ENCODE results near the gene OLFM4. TPM values are rescaled to one million over a fixed set of nuclear protein-coding genes. Genes with fewer than 3 reads are reported as not detected.

OLFM4 gene
- total RNA-seq, 2 experiments from 2014 or later, result 0.06 TPM; not detected in 1

DNA sequence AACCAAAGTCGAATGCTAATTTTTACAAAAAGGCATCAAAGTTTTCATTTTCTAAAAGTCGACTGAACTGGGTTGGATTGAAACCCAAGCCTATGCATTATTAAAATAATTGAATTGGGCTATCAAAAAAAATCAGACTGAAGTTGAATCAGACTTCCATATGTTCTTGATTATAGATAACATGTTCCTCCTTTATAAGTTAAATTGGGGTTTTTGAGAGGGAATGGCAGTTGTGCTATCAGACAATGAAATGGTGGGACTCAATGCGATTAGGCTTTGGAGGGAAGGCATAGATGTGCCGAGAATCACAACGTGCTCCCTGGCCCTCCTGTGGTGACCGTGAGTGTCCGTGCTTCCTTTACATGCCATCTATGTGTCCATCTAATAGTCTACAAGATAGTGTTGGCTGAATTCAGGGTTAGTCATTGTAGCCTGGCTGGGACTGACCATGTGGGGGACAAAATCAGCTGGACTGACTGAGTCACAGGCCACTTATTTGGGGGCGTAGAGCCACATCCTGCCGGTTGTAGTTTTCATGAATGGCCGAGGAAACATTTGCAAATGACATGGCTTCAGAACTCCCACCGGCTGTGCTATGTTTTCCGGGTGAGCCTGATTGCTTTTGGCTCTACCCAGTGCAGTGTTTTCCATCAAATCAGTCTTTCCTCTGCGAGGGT lies 37.1 kb upstream of the OLFM4 start:
- no TSS peak for BruUV-seq (replicated peaks)
- Histone ChIP-seq H3K4me2 (ENCODE audit: low read length) (no peak overlapping the region), H4K20me1 (ENCODE audit: insufficient read depth, low read length) (no peaks in the 10 kb centered on the region), H3K79me2 (ENCODE audit: insufficient read depth, low read depth, low read length) (no peaks in the 10 kb centered on the region), H3K4me3 (ENCODE audit: low read depth, low read length, poor library complexity, severe bottlenecking) (no peak overlapping the region), H3K9me3 (ENCODE audit: low read length) (no peaks in the 10 kb centered on the region), H3K27ac (ENCODE audit: low read depth, low read length, poor library complexity, severe bottlenecking) (no peak overlapping the region), H3K4me1 (ENCODE audit: insufficient read depth, low read length, poor library complexity, severe bottlenecking) (no peaks in the 10 kb centered on the region), H3K36me3 (ENCODE audit: insufficient read depth, low read length) (no peaks in the 10 kb centered on the region), H3K9me2 (ENCODE audit: insufficient read depth, low read length) (no peaks in the 10 kb centered on the region), H2AFZ (ENCODE audit: low read length) (no peak overlapping the region)
- no peak for DNase-seq (ENCODE audit: low spot score)
- ChIA-PET CTCF (ENCODE audit: unreplicated experiment) (no interaction called here), POLR2A (no interaction called here)
- intact Hi-C loops (cut with micrococcal nuclease; ENCODE audit: unreplicated experiment), result no loop called here
- TF ChIP-seq EZH2phosphoT487 (IDR thresholded peaks at IDR 0.05; ENCODE audit: borderline replicate concordance, low read depth, low read length) (no peak), CTCF (conservative IDR thresholded peaks at IDR 0.05; ENCODE audit: low read length) (no peak)

- POLR2A ChIA-PET, result no interaction called here
- no peaks in the 10 kb centered on the region for H3K4me1 ChIP-seq (ENCODE audit: insufficient read depth, low read length, poor library complexity, severe bottlenecking)
- H3K9me2 ChIP-seq (ENCODE audit: insufficient read depth, low read length), result no peaks in the 10 kb centered on the region
- no peak overlapping the region for H3K4me2 ChIP-seq (ENCODE audit: low read length)
- DNase-seq (ENCODE audit: low spot score), result no peak
- H3K9me3 ChIP-seq (ENCODE audit: low read length), result no peaks in the 10 kb centered on the region
- intact Hi-C loops (cut with micrococcal nuclease; ENCODE audit: unreplicated experiment), result no loop called here
- no peak for TF ChIP-seq CTCF (conservative IDR thresholded peaks at IDR 0.05; ENCODE audit: low read length)
- TF ChIP-seq EZH2phosphoT487 (IDR thresholded peaks at IDR 0.05; ENCODE audit: borderline replicate concordance, low read depth, low read length), result no peak
- no peaks in the 10 kb centered on the region for H3K36me3 ChIP-seq (ENCODE audit: insufficient read depth, low read length)
- H3K79me2 ChIP-seq (ENCODE audit: insufficient read depth, low read depth, low read length), result no peaks in the 10 kb centered on the region
- no peak overlapping the region for H3K4me3 ChIP-seq (ENCODE audit: low read depth, low read length, poor library complexity, severe bottlenecking)
- no peak overlapping the region for H2AFZ ChIP-seq (ENCODE audit: low read length)
- no peaks in the 10 kb centered on the region for H4K20me1 ChIP-seq (ENCODE audit: insufficient read depth, low read length)
- H3K27ac ChIP-seq (ENCODE audit: low read depth, low read length, poor library complexity, severe bottlenecking), result no peak overlapping the region
- BruUV-seq (replicated peaks), result no TSS peak
- CTCF ChIA-PET (ENCODE audit: unreplicated experiment), result no interaction called here
Observed at GRCh38 chr13:52992110-52992509, 36.5 kb upstream of the OLFM4 start.

GRCh38 chr13:52994051-52994450 lies 34.6 kb upstream of the OLFM4 start:
- POLR2A ChIA-PET, result interaction anchor here (1.1 kb wide), 1 partner anchor 31 kb away, joined by 4 read pairs; no protein-coding TSS in a partner anchor
- CTCF ChIA-PET (ENCODE audit: unreplicated experiment), result no interaction called here
- Histone ChIP-seq H3K9me3 (ENCODE audit: low read length) (no peaks in the 10 kb centered on the region), H3K4me1 (ENCODE audit: insufficient read depth, low read length, poor library complexity, severe bottlenecking) (no peaks in the 10 kb centered on the region), H3K4me2 (ENCODE audit: low read length) (no peak overlapping the region), H3K4me3 (ENCODE audit: low read depth, low read length, poor library complexity, severe bottlenecking) (no peak overlapping the region), H4K20me1 (ENCODE audit: insufficient read depth, low read length) (no peaks in the 10 kb centered on the region), H3K9me2 (ENCODE audit: insufficient read depth, low read length) (no peaks in the 10 kb centered on the region), H3K79me2 (ENCODE audit: insufficient read depth, low read depth, low read length) (no peaks in the 10 kb centered on the region), H3K27ac (ENCODE audit: low read depth, low read length, poor library complexity, severe bottlenecking) (no peak overlapping the region), H2AFZ (ENCODE audit: low read length) (no peak overlapping the region), H3K36me3 (ENCODE audit: insufficient read depth, low read length) (no peaks in the 10 kb centered on the region)
- TF ChIP-seq CTCF (conservative IDR thresholded peaks at IDR 0.05; ENCODE audit: low read length), result no peak
- no peak for TF ChIP-seq EZH2phosphoT487 (IDR thresholded peaks at IDR 0.05; ENCODE audit: borderline replicate concordance, low read depth, low read length)
- BruUV-seq (replicated peaks), result no TSS peak
- intact Hi-C loops (cut with micrococcal nuclease; ENCODE audit: unreplicated experiment), result no loop called here
- DNase-seq (ENCODE audit: low spot score), result no peak

Data from OCI-LY7 (cell line).